GM06990 (cell line): ENCODE measurements around the gene MYB.

Experiments used
- DNase-seq: peaks from one replicate; pipeline ENCODE4 v3.0.0-alpha.2; 2011; ENCODE audit not compliant: insufficient read length; ENCODE audit errors: extremely low read depth
- H3K27me3 ChIP-seq: replicated peaks from 2 replicates; pipeline ENCODE4 v1.6.0; 2011; ENCODE audit warnings: low read length; ENCODE audit not compliant: control insufficient read depth, insufficient read depth
- H3K36me3 ChIP-seq: 2 replicates; pipeline ENCODE4 v1.5.1; 2011; ENCODE audit warnings: low read length; ENCODE audit not compliant: control insufficient read depth, insufficient read depth
- H3K4me3 ChIP-seq: replicated peaks from 2 replicates; pipeline ENCODE4 v1.5.1; 2011; ENCODE audit warnings: low read depth, mild to moderate bottlenecking, control low read depth, low read length
- CTCF ChIP-seq: IDR thresholded peaks from 2 replicates; pipeline ENCODE4 v1.5.1; 2011; ENCODE audit warnings: low read length, control low read depth, mild to moderate bottlenecking, inconsistent platforms; ENCODE audit not compliant: insufficient read depth, poor library complexity, severe bottlenecking

Gene MYB

GRCh38 chr6:135250234-135250633 lies 69.1 kb downstream of the MYB start:
- TF ChIP-seq CTCF: no peak
- DNase-seq: no peak
- H3K4me3 ChIP-seq: no peak overlapping the region
- H3K27me3 ChIP-seq: no peaks in the 10 kb centered on the region
- no peaks in the 10 kb centered on the region for H3K36me3 ChIP-seq

GRCh38 chr6:135250751-135251497 lies 69.8 kb downstream of the MYB start:
- Histone ChIP-seq H3K27me3 (no peaks in the 10 kb centered on the region), H3K4me3 (no peak overlapping the region), H3K36me3 (no peaks in the 10 kb centered on the region)
- DNase-seq: no peak
- TF ChIP-seq CTCF: no peak

- TF ChIP-seq CTCF: no peak
- H3K36me3 ChIP-seq: no peaks in the 10 kb centered on the region
- no peak overlapping the region for H3K4me3 ChIP-seq
- H3K27me3 ChIP-seq: no peaks in the 10 kb centered on the region
- no peak for DNase-seq
Observed at GRCh38 chr6:135251498-135252441, 70.7 kb downstream of the MYB start.

- no peak for TF ChIP-seq CTCF
- DNase-seq: no peak
- H3K36me3 ChIP-seq: no peaks in the 10 kb centered on the region
- H3K27me3 ChIP-seq: no peaks in the 10 kb centered on the region
- no peak overlapping the region for H3K4me3 ChIP-seq
Observed at GRCh38 chr6:135254471-135254870, 73.4 kb downstream of the MYB start.

- TF ChIP-seq CTCF: no peak
- no peak for DNase-seq
- H3K4me3 ChIP-seq: no peak overlapping the region
- no peaks in the 10 kb centered on the region for H3K36me3 ChIP-seq
- H3K27me3 ChIP-seq: no peaks in the 10 kb centered on the region
Observed at GRCh38 chr6:135256866-135257265, 75.8 kb downstream of the MYB start.
